Endothelial cell of umbilical vein (primary cell): ENCODE measurements around the gene CCDC187. TPM values are rescaled to one million over a fixed set of nuclear protein-coding genes. Genes with fewer than 3 reads are reported as not detected.

Source experiments
- BruUV-seq: library from RNA; stranded (reverse); fragments of 400-500 nt; replicated peaks from 2 replicates; lab custom pipeline; 2021; lab: Mats Ljungman, UMichigan
- CTCF ChIA-PET: fragments of 300-600, 350-600 bp; sonication (Branson Sonifier 250); formaldehyde crosslinking; loops from one replicate; lab custom pipeline; 2021; ENCODE audit warnings: antibody characterized with exemption, inconsistent platforms; lab: Charles Lee
- POLR2A ChIA-PET: fragments of 300-600, 350-600 bp; sonication (Branson Sonifier 250); formaldehyde crosslinking; loops from one replicate; lab custom pipeline; 2021; ENCODE audit warnings: antibody characterized with exemption, inconsistent platforms; lab: Charles Lee
- DNase-seq: peaks from one replicate; pipeline ENCODE4 v3.0.0-alpha.2; 2011; ENCODE audit warnings: low read depth, low spot score
- FAIRE-seq: peaks from 2 replicates; lab custom pipeline; 2011; peaks lifted over from hg19 to GRCh38; lab: Jason Lieb, UNC
- H2AFZ ChIP-seq: 2 replicates; pipeline ENCODE4 v1.6.0; 2012; ENCODE audit warnings: low read depth, low read length, control low read depth, inconsistent platforms
- H3K27ac ChIP-seq: 2 replicates; pipeline ENCODE4 v1.5.1; 2011; ENCODE audit warnings: low read depth, mild to moderate bottlenecking, control low read depth, low read length, moderate library complexity; ENCODE audit not compliant: insufficient read depth
- H3K27me3 ChIP-seq, 2 experiments: 2 replicates each; pipeline versions ENCODE4 v1.6.0 to v1.6.1; 2011; ENCODE audit warnings: low read length in 2 of 2, mixed read lengths in 1 of 2; ENCODE audit not compliant: control insufficient read depth in 2 of 2, insufficient read depth in 2 of 2
- H3K36me3 ChIP-seq, 2 experiments: 2 replicates in 1 of 2; 3 replicates in 1 of 2; pipeline ENCODE4 v1.5.1; 2011; ENCODE audit warnings: low read length in 2 of 2, mild to moderate bottlenecking in 1 of 2, moderate library complexity in 1 of 2; ENCODE audit not compliant: control insufficient read depth in 2 of 2, insufficient read depth in 2 of 2; ENCODE audit errors: extremely low read depth in 1 of 2
- H3K4me1 ChIP-seq: 3 replicates; pipeline ENCODE4 v1.5.1; 2011; ENCODE audit warnings: mild to moderate bottlenecking, low read length; ENCODE audit not compliant: control insufficient read depth, insufficient read depth; ENCODE audit errors: extremely low read depth
- H3K4me2 ChIP-seq: 2 replicates; pipeline ENCODE4 v1.6.1; 2011; ENCODE audit warnings: low read length, control low read depth, mixed read lengths; ENCODE audit not compliant: insufficient read depth
- H3K4me3 ChIP-seq, 3 experiments: fragments of 200-600 bp in 1 of 3; sonication (generic), shearing (Covaris generic) in 1 of 3; replicated peaks in 1 of 3; 2 replicates each; pipeline ENCODE4 v1.5.1; 2011 to 2016; ENCODE audit warnings: control low read depth in 3 of 3, low read length in 3 of 3, mild to moderate bottlenecking in 2 of 3, inconsistent platforms in 1 of 3, low read depth in 1 of 3, moderate library complexity in 1 of 3; ENCODE audit not compliant: insufficient read depth in 1 of 3
- H3K79me2 ChIP-seq: 2 replicates; pipeline ENCODE4 v1.6.0; 2012; ENCODE audit warnings: low read length, inconsistent platforms; ENCODE audit not compliant: control insufficient read depth, insufficient read depth
- H3K9ac ChIP-seq: replicated peaks from 2 replicates; pipeline ENCODE3; 2011; ENCODE audit warnings: low read length, control low read depth; ENCODE audit not compliant: insufficient read depth; ENCODE audit errors: extremely low read depth
- H3K9me1 ChIP-seq: replicated peaks from 3 replicates; pipeline ENCODE4 v1.6.0; 2011; ENCODE audit warnings: mild to moderate bottlenecking, low read length; ENCODE audit not compliant: control insufficient read depth, insufficient read depth; ENCODE audit errors: extremely low read depth
- H3K9me3 ChIP-seq: replicated peaks from 2 replicates; pipeline ENCODE4 v1.5.1; 2012; ENCODE audit warnings: low read length, inconsistent platforms; ENCODE audit not compliant: control insufficient read depth, insufficient read depth
- H4K20me1 ChIP-seq: replicated peaks from 2 replicates; pipeline ENCODE3; 2011; ENCODE audit warnings: mild to moderate bottlenecking, low read length; ENCODE audit not compliant: control insufficient read depth, insufficient read depth; ENCODE audit errors: extremely low read depth
- CTCF ChIP-seq, 2 donors: IDR thresholded peaks; 1 replicate in 1 of 2; 2 replicates in 1 of 2; pipeline ENCODE4 v1.5.1; 2011; ENCODE audit warnings: low read length in 2 of 2, mild to moderate bottlenecking in 2 of 2, moderate library complexity in 2 of 2, control low read depth in 1 of 2, inconsistent platforms in 1 of 2, low read depth in 1 of 2; ENCODE audit not compliant: insufficient read depth in 1 of 2; ENCODE audit errors: extremely low read depth in 1 of 2
- EZH2 ChIP-seq: IDR thresholded peaks from 2 replicates; pipeline ENCODE4 v1.6.1; 2012; ENCODE audit warnings: borderline replicate concordance, low read depth, mild to moderate bottlenecking, moderate library complexity, low read length, inconsistent platforms; ENCODE audit not compliant: severe bottlenecking
- FOS ChIP-seq: IDR thresholded peaks from 2 replicates; pipeline ENCODE4 v1.6.1; 2011; ENCODE audit warnings: mild to moderate bottlenecking, low read length, moderate library complexity, borderline replicate concordance; ENCODE audit not compliant: insufficient read depth
- GATA2 ChIP-seq: IDR thresholded peaks from 2 replicates; pipeline ENCODE4 v1.7.0; 2011; ENCODE audit warnings: low read depth, mild to moderate bottlenecking, moderate library complexity, mixed read lengths, low read length; ENCODE audit not compliant: insufficient read length, insufficient read depth
- JUN ChIP-seq: IDR thresholded peaks from 2 replicates; pipeline ENCODE4 v1.6.1; 2011; ENCODE audit warnings: borderline replicate concordance, low read depth; ENCODE audit not compliant: insufficient read length, insufficient read depth
- MAX ChIP-seq: IDR thresholded peaks from 2 replicates; pipeline ENCODE4 v1.6.1; 2011; ENCODE audit not compliant: insufficient read depth, insufficient read length
- MYC ChIP-seq: IDR thresholded peaks from one replicate; pipeline ENCODE4 v1.6.1; 2011; ENCODE audit warnings: mild to moderate bottlenecking, low read depth, low read length
- POLR2A ChIP-seq: IDR thresholded peaks from 2 replicates; pipeline ENCODE4 v1.6.1; 2012; ENCODE audit warnings: low read depth, mild to moderate bottlenecking, control low read depth, low read length
- POLR2AphosphoS5 ChIP-seq: IDR thresholded peaks from 2 replicates; pipeline ENCODE4 v1.6.1; 2012; ENCODE audit warnings: low read depth, mild to moderate bottlenecking, control low read depth, low read length, moderate library complexity; ENCODE audit not compliant: insufficient read depth
- dilution Hi-C: fragments of 300-500 bp; cut with MboI; formaldehyde crosslinking; loops from one replicate; pipeline ENCODE4 v1.15.0; 2019; ENCODE audit warnings: low sequenced_read_pairs; ENCODE audit not compliant: extremely low pct_ligation_motif_present
- intact Hi-C: fragments of 100-400 bp; cut with micrococcal nuclease; formaldehyde crosslinking; loops from one replicate; pipeline ENCODE4 v1.10.0; 2022
- polyA plus RNA-seq, 4 experiments: library from polyadenylated mRNA; depleted of rRNA in 3 of 4; stranded (reverse) in 3 of 4; unstranded in 1 of 4; fragments of >200 nt; gene quantifications; 2 replicates each; pipeline versions ENCODE4 v1.2.1 to v1.2.3, GENCODE V29; 2011 to 2012; ENCODE audit warnings: missing spikeins in 1 of 4
- total RNA-seq: library from RNA; stranded (reverse); gene quantifications from 2 replicates; pipeline ENCODE4 v1.2.3, GENCODE V29; 2021

Gene CCDC187
- total and polyA plus RNA-seq, 2 donors (not counting 3 experiments of a cell fraction or from before 2014, with no cell fraction given) = not detected

DNA sequence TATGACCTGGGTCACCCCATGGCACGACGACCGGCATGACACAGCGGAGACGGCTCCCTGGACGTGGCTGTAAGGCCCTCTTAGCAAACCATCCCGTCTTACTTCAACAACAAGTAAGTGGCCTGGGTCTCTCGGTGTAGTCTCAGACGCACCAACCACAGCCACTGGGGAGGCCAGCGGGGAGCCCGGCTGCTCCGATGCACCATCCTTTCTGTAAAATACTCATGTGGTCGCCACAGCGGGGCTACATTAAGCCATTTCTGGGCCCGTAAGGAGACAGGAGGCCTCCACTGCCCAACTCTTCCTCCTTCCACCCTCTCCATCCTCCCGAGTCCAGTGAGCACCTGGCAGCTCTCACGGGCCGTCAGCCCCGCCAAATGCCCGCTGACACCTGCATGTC, 63.0 kb downstream of the CCDC187 start:
- no peaks in the 10 kb centered on the region for H3K9me3 ChIP-seq
- POLR2A ChIA-PET = no interaction called here
- H3K9me1 ChIP-seq = no peaks in the 10 kb centered on the region
- no peak overlapping the region for H3K27ac ChIP-seq
- H3K4me2 ChIP-seq = no peak overlapping the region
- no TSS peak for BruUV-seq
- DNase-seq (no peak), FAIRE-seq (no peak)
- H3K27me3 ChIP-seq = no peaks in the 10 kb centered on the region
- CTCF ChIA-PET = interaction anchor here (1.4 kb wide), 1 partner anchor 9 kb away, joined by 4 read pairs; no protein-coding TSS in a partner anchor
- TF ChIP-seq GATA2 = no peak
- TF ChIP-seq CTCF (IDR thresholded peaks at IDR 0.05; ENCODE audit: extremely low read depth in 1 of 2, insufficient read depth in 1 of 2, low read depth in 1 of 2, low read length in 2 of 2) = no peak
- TF ChIP-seq POLR2A = no peak
- TF ChIP-seq MAX = no peak
- TF ChIP-seq FOS = no peak
- no peak for TF ChIP-seq POLR2AphosphoS5
- TF ChIP-seq MYC = no peak
- TF ChIP-seq EZH2 = no peak
- no peak for TF ChIP-seq JUN
- dilution Hi-C loops (no loop called here), intact Hi-C loops (no loop called here)
- no peak overlapping the region for H3K9ac ChIP-seq
- no peak overlapping the region for H2AFZ ChIP-seq
- H3K4me3 ChIP-seq = no peak overlapping the region
- H3K79me2 ChIP-seq = peaks cover 22% of the 10 kb centered on the region
- H4K20me1 ChIP-seq = no peaks in the 10 kb centered on the region
- peaks cover 0 to 2% of the 10 kb centered on the region in 2 experiments for H3K36me3 ChIP-seq
- H3K4me1 ChIP-seq = peaks cover 9% of the 10 kb centered on the region
